Endothelial cell of umbilical vein (primary cell): ENCODE data around the gene POFUT2.

Experiments
- CTCF ChIP-seq, 2 donors: IDR thresholded peaks; 1 replicate in 1 of 2; 2 replicates in 1 of 2; pipeline ENCODE4 v1.5.1; 2011; ENCODE audit warnings: low read length in 2 of 2, mild to moderate bottlenecking in 2 of 2, moderate library complexity in 2 of 2, control low read depth in 1 of 2, inconsistent platforms in 1 of 2, low read depth in 1 of 2; ENCODE audit not compliant: insufficient read depth in 1 of 2; ENCODE audit errors: extremely low read depth in 1 of 2
- EZH2 ChIP-seq: IDR thresholded peaks from 2 replicates; pipeline ENCODE4 v1.6.1; 2012; ENCODE audit warnings: borderline replicate concordance, low read depth, mild to moderate bottlenecking, moderate library complexity, low read length, inconsistent platforms; ENCODE audit not compliant: severe bottlenecking
- FOS ChIP-seq: IDR thresholded peaks from 2 replicates; pipeline ENCODE4 v1.6.1; 2011; ENCODE audit warnings: mild to moderate bottlenecking, low read length, moderate library complexity, borderline replicate concordance; ENCODE audit not compliant: insufficient read depth
- GATA2 ChIP-seq: IDR thresholded peaks from 2 replicates; pipeline ENCODE4 v1.7.0; 2011; ENCODE audit warnings: low read depth, mild to moderate bottlenecking, moderate library complexity, mixed read lengths, low read length; ENCODE audit not compliant: insufficient read length, insufficient read depth
- JUN ChIP-seq: IDR thresholded peaks from 2 replicates; pipeline ENCODE4 v1.6.1; 2011; ENCODE audit warnings: borderline replicate concordance, low read depth; ENCODE audit not compliant: insufficient read length, insufficient read depth
- MAX ChIP-seq: IDR thresholded peaks from 2 replicates; pipeline ENCODE4 v1.6.1; 2011; ENCODE audit not compliant: insufficient read depth, insufficient read length
- MYC ChIP-seq: IDR thresholded peaks from one replicate; pipeline ENCODE4 v1.6.1; 2011; ENCODE audit warnings: mild to moderate bottlenecking, low read depth, low read length
- POLR2A ChIP-seq: IDR thresholded peaks from 2 replicates; pipeline ENCODE4 v1.6.1; 2012; ENCODE audit warnings: low read depth, mild to moderate bottlenecking, control low read depth, low read length
- POLR2AphosphoS5 ChIP-seq: IDR thresholded peaks from 2 replicates; pipeline ENCODE4 v1.6.1; 2012; ENCODE audit warnings: low read depth, mild to moderate bottlenecking, control low read depth, low read length, moderate library complexity; ENCODE audit not compliant: insufficient read depth

- no peak for TF ChIP-seq JUN
- no peak for TF ChIP-seq MAX
- no peak for TF ChIP-seq CTCF (IDR thresholded peaks at IDR 0.05; ENCODE audit: extremely low read depth in 1 of 2, insufficient read depth in 1 of 2, low read depth in 1 of 2, low read length in 2 of 2)
- no peak for TF ChIP-seq POLR2A
- TF ChIP-seq POLR2AphosphoS5: no peak
- no peak for TF ChIP-seq EZH2
- no peak for TF ChIP-seq FOS
- no peak for TF ChIP-seq MYC
- TF ChIP-seq GATA2: no peak
Measured at GRCh38 chr21:45248301-45248892, 39.3 kb downstream of the POFUT2 start.
